Tibial nerve (tissue), 3 donors: Measurements from ENCODE around the gene WDR47.
"Not testable (repeated sequence)": the region's sequence is repeated elsewhere in the genome, so short reads cannot be mapped to it uniquely, and the experiment has no call there.

ENCODE experiments used
- CTCF ChIP-seq, 5 experiments: fragments of 200-600 bp in 3 of 5; fragments of 450-650 bp in 2 of 5; sonication (generic) in 3 of 5; IDR thresholded peaks; one replicate each; pipeline ENCODE4 v1.5.1; 2016 to 2019; ENCODE audit warnings: antibody characterized with exemption in 5 of 5, mild to moderate bottlenecking in 3 of 5, moderate library complexity in 2 of 5
- POLR2A ChIP-seq, 2 donors: fragments of 450-650 bp; IDR thresholded peaks; one replicate each; pipeline ENCODE4 v1.6.1; 2017; ENCODE audit warnings: antibody characterized with exemption in 2 of 2, mild to moderate bottlenecking in 2 of 2, moderate library complexity in 2 of 2

- not testable (repeated sequence) for TF ChIP-seq POLR2A, CTCF (IDR thresholded peaks at IDR 0.05)
Measured at GRCh38 chr1:109052145-109052544, 10.2 kb upstream of the WDR47 start.
